Caco-2 (cell line): Measurements from ENCODE around the gene UQCRHL. TPM values are rescaled to one million over a fixed set of nuclear protein-coding genes. Genes with fewer than 3 reads are reported as not detected.

ENCODE experiments used
- BruUV-seq: library from RNA; stranded (reverse); fragments of 400-500 nt; replicated peaks from 2 replicates; lab custom pipeline; 2021; lab: Mats Ljungman, UMichigan
- CTCF ChIA-PET: fragments of 300-600 bp; sonication (Branson Sonifier 250); formaldehyde crosslinking; loops from one replicate; lab custom pipeline; 2022; ENCODE audit warnings: antibody characterized with exemption; lab: Charles Lee
- POLR2A ChIA-PET: fragments of 300-600 bp; sonication (Branson Sonifier 250); formaldehyde crosslinking; loops from one replicate; lab custom pipeline; 2022; ENCODE audit warnings: antibody characterized with exemption; lab: Charles Lee
- DNase-seq, 2 experiments: peaks; one replicate each; pipeline versions ENCODE4 v3.0.0 to v3.0.0-alpha.2; 2020 to 2022
- H3K27me3 ChIP-seq: replicated peaks from 2 replicates; pipeline ENCODE4 v1.6.0; 2011; ENCODE audit warnings: low read length; ENCODE audit not compliant: control insufficient read depth, insufficient read depth
- H3K36me3 ChIP-seq: 2 replicates; pipeline ENCODE4 v1.5.1; 2011; ENCODE audit warnings: low read length; ENCODE audit not compliant: control insufficient read depth, insufficient read depth
- H3K4me1 ChIP-seq: fragments of 250-450 bp; sonication (Bioruptor Pico); 2 replicates; pipeline ENCODE4 v1.5.1; 2020; ENCODE audit warnings: mild to moderate bottlenecking
- H3K4me3 ChIP-seq: 2 replicates; pipeline ENCODE4 v1.5.1; 2011; ENCODE audit warnings: low read depth, mild to moderate bottlenecking, control low read depth, low read length
- H3K9me3 ChIP-seq: fragments of 250-450 bp; sonication (Bioruptor Pico); 2 replicates; pipeline ENCODE4 v1.5.1; 2020; ENCODE audit warnings: mild to moderate bottlenecking, moderate library complexity
- H3K27ac Mint-ChIP-seq: one replicate; pipeline ENCODE4 v1.8.0; 2022; ENCODE audit warnings: mixed read lengths; ENCODE audit not compliant: unreplicated experiment
- H3K27me3 Mint-ChIP-seq: one replicate; pipeline ENCODE4 v1.8.0; 2022; ENCODE audit warnings: mixed read lengths; ENCODE audit not compliant: insufficient read depth, unreplicated experiment
- H3K36me3 Mint-ChIP-seq: one replicate; pipeline ENCODE4 v1.8.0; 2022; ENCODE audit warnings: mild to moderate bottlenecking, mixed read lengths; ENCODE audit not compliant: insufficient read depth, unreplicated experiment
- H3K4me1 Mint-ChIP-seq: one replicate; pipeline ENCODE4 v1.8.0; 2022; ENCODE audit warnings: low read depth, mixed read lengths; ENCODE audit not compliant: unreplicated experiment
- H3K4me3 Mint-ChIP-seq: one replicate; pipeline ENCODE4 v1.8.0; 2022; ENCODE audit warnings: mild to moderate bottlenecking, moderate library complexity, mixed read lengths; ENCODE audit not compliant: unreplicated experiment
- H3K9me3 Mint-ChIP-seq: one replicate; pipeline ENCODE4 v1.8.0; 2022; ENCODE audit warnings: mixed read lengths; ENCODE audit not compliant: unreplicated experiment
- intact Hi-C: fragments of 100-400 bp; cut with micrococcal nuclease; formaldehyde crosslinking; loops from one replicate; pipeline ENCODE4 v1.10.0; 2022; ENCODE audit not compliant: unreplicated experiment
- total RNA-seq: library from RNA; stranded (reverse); gene quantifications from 2 replicates; pipeline ENCODE4 v1.2.3, GENCODE V29; 2022
- TF ChIP-seq, protein P1 (sequence below), 2 experiments: fragments of 200-600 bp in 1 of 2; IDR thresholded peaks; 1 replicate in 1 of 2; 2 replicates in 1 of 2; pipeline versions ENCODE4 v1.5.1 to v1.8.0; 2011 to 2022; ENCODE audit warnings: antibody characterized with exemption in 1 of 2, control low read depth in 1 of 2, inconsistent platforms in 1 of 2, low read depth in 1 of 2, low read length in 1 of 2, mild to moderate bottlenecking in 1 of 2, moderate library complexity in 1 of 2; ENCODE audit not compliant: insufficient read depth in 1 of 2, severe bottlenecking in 1 of 2, unreplicated experiment in 1 of 2

UQCRHL gene
- total RNA-seq, 1 experiment from 2014 or later = 1.8 TPM

DNA sequence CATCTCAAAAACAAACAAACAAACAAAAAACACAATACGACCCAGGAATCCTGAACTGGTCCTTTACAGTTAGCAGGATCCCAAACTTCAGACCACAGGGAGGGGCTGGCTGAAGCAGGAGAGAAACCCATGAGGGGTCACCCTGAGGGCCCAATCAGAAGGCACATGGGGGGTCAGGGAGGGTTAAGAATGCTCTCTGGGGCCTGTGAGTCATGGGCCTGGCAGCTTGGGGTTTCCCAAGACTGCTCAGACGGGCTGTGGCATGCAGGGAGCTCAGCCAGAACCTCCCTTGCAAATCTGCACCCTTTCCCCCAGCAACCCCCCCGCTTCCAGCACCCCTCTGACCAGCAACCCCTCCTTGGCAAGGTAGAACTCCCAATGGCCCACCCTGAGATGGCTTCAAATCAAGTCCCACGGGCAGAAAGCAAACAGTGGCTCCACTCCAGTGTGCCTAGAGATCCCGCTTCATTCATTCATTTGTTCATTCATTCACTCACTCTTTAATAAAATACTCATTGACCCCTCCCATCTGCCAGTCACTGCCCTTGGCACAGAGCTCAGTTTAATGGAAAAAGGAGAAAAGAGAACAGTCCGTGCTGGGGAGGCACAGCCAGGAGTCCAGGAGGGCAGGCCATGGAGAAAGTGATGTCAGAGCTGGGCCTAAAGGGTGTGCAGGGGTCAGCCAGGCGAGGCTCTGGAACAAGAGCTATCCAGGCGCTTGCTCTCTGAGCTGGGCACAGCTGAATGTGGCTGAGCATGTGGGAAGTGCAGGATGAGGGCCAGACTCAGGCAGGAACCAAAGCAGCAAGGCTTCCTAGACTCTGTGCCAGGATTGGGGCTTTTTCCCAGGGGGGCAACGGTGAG, 8.2 kb downstream of the UQCRHL start:
- H3K36me3 Mint-ChIP-seq = peaks cover 28% of the 10 kb centered on the region
- peak overlapping the region; percentile 95 for H3K27ac Mint-ChIP-seq
- peak; percentile 81 to 89 for DNase-seq
- ChIA-PET POLR2A (interaction anchor here (0.6 to 1.5 kb wide), 2 partner anchors 50 to 342 kb away, joined by 3 to 6 read pairs; no protein-coding TSS in a partner anchor), CTCF (interaction anchor here (0.6 kb wide), 1 partner anchor 855 kb away, joined by 3 read pairs; no protein-coding TSS in a partner anchor)
- Histone ChIP-seq H3K4me1 (peaks cover 67% of the 10 kb centered on the region), H3K4me3 (peak overlapping the region; percentile 39), H3K27me3 (no peaks in the 10 kb centered on the region), H3K9me3 (no peaks in the 10 kb centered on the region), H3K36me3 (no peaks in the 10 kb centered on the region)
- intact Hi-C loops = no loop called here
- no peaks in the 10 kb centered on the region for H3K9me3 Mint-ChIP-seq
- TF ChIP-seq, protein P1, sequence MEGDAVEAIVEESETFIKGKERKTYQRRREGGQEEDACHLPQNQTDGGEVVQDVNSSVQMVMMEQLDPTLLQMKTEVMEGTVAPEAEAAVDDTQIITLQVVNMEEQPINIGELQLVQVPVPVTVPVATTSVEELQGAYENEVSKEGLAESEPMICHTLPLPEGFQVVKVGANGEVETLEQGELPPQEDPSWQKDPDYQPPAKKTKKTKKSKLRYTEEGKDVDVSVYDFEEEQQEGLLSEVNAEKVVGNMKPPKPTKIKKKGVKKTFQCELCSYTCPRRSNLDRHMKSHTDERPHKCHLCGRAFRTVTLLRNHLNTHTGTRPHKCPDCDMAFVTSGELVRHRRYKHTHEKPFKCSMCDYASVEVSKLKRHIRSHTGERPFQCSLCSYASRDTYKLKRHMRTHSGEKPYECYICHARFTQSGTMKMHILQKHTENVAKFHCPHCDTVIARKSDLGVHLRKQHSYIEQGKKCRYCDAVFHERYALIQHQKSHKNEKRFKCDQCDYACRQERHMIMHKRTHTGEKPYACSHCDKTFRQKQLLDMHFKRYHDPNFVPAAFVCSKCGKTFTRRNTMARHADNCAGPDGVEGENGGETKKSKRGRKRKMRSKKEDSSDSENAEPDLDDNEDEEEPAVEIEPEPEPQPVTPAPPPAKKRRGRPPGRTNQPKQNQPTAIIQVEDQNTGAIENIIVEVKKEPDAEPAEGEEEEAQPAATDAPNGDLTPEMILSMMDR (IDR thresholded peaks at IDR 0.05; ENCODE audit: insufficient read depth in 1 of 2, low read depth in 1 of 2, low read length in 1 of 2, severe bottlenecking in 1 of 2, unreplicated experiment in 1 of 2) = no peak
- TSS peak; percentile 51 for BruUV-seq
- peak overlapping the region; percentile 64 for H3K4me3 Mint-ChIP-seq
- H3K4me1 Mint-ChIP-seq = peaks cover 60% of the 10 kb centered on the region
- no peaks in the 10 kb centered on the region for H3K27me3 Mint-ChIP-seq

GRCh38 chr1:15797614-15798390, 9.6 kb downstream of the UQCRHL start:
- H3K36me3 ChIP-seq = no peaks in the 10 kb centered on the region
- peaks cover 81% of the 10 kb centered on the region for H3K4me1 ChIP-seq
- H3K4me3 Mint-ChIP-seq = peak overlapping the region; percentile 46
- H3K9me3 Mint-ChIP-seq = no peaks in the 10 kb centered on the region
- H3K4me1 Mint-ChIP-seq = peaks cover 52% of the 10 kb centered on the region
- ChIA-PET POLR2A (interaction anchor here (0.5 kb wide), 1 partner anchor 37 kb away, joined by 3 read pairs; no protein-coding TSS in a partner anchor), CTCF (no interaction called here)
- no peaks in the 10 kb centered on the region for H3K9me3 ChIP-seq
- no peak overlapping the region for H3K4me3 ChIP-seq
- H3K27me3 Mint-ChIP-seq = no peaks in the 10 kb centered on the region
- DNase-seq = peak in 1 of 2 experiments; percentile 44
- peaks cover 28% of the 10 kb centered on the region for H3K36me3 Mint-ChIP-seq
- peak overlapping the region; percentile 92 for H3K27ac Mint-ChIP-seq
- intact Hi-C loops = no loop called here
- TF ChIP-seq, protein P1 (IDR thresholded peaks at IDR 0.05; ENCODE audit: insufficient read depth in 1 of 2, low read depth in 1 of 2, low read length in 1 of 2, severe bottlenecking in 1 of 2, unreplicated experiment in 1 of 2) = no peak
- BruUV-seq = no TSS peak
- H3K27me3 ChIP-seq = no peaks in the 10 kb centered on the region

DNA sequence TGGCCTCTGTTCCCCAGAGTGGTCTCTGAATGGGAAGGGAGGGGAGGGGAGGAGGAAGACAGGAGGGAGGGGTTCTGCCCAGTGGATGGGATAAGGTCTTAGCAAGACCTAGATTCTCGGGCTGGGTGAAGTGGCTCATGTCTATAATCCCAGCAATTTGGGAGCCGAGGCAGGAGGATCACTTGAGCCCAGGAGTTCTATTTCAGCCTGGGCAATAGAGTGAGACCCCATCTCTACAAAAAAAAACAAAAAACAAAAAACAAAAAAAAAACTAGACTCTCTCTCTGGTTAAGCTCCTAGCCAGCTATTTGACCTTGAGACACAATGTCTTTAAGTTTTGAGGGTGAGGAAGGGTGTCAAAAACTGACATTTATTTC, 11.4 kb downstream of the UQCRHL start:
- no peak for DNase-seq
- Histone ChIP-seq H3K4me1 (peaks cover 78% of the 10 kb centered on the region), H3K36me3 (no peaks in the 10 kb centered on the region), H3K4me3 (no peak overlapping the region), H3K9me3 (no peaks in the 10 kb centered on the region), H3K27me3 (no peaks in the 10 kb centered on the region)
- TF ChIP-seq, protein P1 (IDR thresholded peaks at IDR 0.05; ENCODE audit: insufficient read depth in 1 of 2, low read depth in 1 of 2, low read length in 1 of 2, severe bottlenecking in 1 of 2, unreplicated experiment in 1 of 2) = no peak
- POLR2A ChIA-PET = interaction anchor here (0.7 to 1.7 kb wide), 3 partner anchors 38 to 51 kb away, joined by 3 to 10 read pairs (median 4); partner anchors contain the start of gene SPEN
- no TSS peak for BruUV-seq
- intact Hi-C loops = no loop called here
- peaks cover 50% of the 10 kb centered on the region for H3K4me1 Mint-ChIP-seq
- H3K27me3 Mint-ChIP-seq = no peaks in the 10 kb centered on the region
- H3K36me3 Mint-ChIP-seq = peaks cover 34% of the 10 kb centered on the region
- peak overlapping the region; percentile 92 for H3K27ac Mint-ChIP-seq
- no peaks in the 10 kb centered on the region for H3K9me3 Mint-ChIP-seq
- CTCF ChIA-PET = no interaction called here
- H3K4me3 Mint-ChIP-seq = no peak overlapping the region
